Fibroblast of the conjunctiva (primary cell): ENCODE results near the gene THBS1.

Experiments used
- DNase-seq: peaks from one replicate; pipeline ENCODE4 v3.0.0-alpha.2; 2010; ENCODE audit warnings: low read depth

The THBS1 gene

DNA sequence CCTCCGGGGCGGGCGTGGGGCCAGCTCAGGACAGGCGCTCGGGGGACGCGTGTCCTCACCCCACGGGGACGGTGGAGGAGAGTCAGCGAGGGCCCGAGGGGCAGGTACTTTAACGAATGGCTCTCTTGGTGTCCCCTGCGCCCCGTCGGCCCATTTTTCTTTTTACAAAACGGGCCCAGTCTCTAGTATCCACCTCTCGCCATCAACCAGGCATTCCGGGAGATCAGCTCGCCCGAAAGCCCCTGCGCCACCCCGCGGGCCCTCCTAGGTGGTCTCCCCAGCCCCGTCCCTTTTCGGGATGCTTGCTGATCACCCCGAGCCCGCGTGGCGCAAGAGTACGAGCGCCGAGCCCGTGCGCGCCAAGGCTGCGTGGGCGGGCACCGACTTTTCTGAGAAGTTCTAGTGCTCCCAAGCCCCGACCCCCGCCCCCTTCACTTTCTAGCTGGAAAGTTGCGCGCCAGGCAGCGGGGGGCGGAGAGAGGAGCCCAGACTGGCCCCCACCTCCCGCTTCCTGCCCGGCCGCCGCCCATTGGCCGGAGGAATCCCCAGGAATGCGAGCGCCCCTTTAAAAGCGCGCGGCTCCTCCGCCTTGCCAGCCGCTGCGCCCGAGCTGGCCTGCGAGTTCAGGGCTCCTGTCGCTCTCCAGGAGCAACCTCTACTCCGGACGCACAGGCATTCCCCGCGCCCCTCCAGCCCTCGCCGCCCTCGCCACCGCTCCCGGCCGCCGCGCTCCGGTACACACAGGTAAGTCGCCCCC, at the start of gene THBS1:
Gene THBS1, plus strand, starts transcription at position 595 of the 757 bp plus-strand sequence. CDS start 779 bp downstream, outside the sequence.
- peak; percentile 83 for DNase-seq

DNA sequence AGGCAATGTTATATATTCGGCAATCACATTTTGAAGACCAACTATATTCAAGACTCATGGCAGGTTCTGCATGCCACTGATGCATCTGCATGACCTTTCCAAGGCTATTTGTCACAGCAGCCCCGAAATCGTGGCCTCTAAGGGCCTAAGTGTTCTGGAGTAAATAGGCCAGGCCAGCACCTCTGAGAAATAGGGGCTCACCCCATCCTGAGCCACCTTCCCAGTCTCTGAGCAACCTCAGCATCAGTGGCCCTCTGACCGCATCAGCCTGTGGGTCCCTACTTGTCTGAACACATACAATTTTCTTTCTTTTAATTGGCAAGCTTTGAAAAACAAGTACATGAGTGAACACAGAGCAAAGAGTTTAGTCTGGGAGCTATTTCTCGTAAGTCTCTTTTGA, 45.9 kb upstream of the THBS1 start:
- no peak for DNase-seq

DNA sequence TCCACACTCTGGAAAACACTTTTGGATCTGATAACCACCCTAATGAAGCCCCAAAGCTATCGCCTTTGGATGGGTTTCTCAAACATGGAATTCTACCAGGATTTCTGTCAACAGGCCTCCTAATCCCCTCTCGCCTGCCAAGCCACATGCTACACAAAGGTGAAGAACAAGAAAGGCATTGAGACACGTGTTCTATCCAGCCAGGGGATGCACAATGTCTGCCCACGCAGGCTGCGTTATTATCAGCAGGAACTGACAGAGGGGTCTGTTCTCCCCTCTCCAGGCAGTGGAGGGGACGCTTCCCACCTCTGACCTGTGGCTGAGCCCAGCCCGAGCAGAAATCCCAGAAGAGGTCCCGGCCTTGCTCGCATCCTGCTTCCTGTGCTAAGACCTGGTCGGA, 45.4 kb upstream of the THBS1 start:
- DNase-seq = no peak

DNA sequence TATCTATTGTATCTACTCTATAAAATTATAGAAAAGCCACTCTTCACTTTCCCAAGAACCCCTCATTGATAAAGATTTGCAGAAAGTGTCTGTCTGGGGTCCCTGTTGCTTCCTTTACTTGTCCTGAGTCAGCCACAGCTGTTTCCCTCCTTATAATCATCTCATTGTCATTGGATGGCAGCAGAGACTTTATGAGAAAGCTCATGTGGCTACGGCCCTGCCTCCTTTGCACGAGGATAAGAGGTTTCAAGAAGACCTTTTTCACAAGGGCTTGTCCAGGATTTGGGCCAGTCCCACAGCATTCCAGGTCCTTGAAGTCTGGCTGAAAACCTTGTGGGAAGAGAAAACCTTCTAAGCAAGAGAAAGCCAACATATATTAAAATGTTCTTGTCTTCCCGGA, 41.9 kb upstream of the THBS1 start:
- no peak for DNase-seq

DNA sequence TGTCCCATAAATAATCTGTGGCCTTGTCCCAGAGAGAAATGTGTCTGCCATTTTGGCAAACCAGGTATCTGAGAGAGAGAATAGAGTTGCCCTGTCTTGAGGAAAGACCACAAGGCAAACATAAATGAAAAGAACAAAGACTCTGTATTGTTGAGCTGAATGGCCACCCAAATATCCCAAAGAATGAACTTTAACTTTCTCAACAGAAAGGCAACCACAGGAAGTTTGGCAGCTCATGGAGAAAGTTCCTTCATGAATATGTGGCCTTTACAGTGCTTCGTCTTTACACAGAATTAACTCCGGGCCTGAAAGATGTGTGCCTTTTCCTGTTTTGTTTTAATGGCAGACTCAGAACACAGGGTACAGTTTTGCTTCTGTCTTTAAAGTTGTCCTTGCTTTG, 41.4 kb upstream of the THBS1 start:
- no peak for DNase-seq

DNA sequence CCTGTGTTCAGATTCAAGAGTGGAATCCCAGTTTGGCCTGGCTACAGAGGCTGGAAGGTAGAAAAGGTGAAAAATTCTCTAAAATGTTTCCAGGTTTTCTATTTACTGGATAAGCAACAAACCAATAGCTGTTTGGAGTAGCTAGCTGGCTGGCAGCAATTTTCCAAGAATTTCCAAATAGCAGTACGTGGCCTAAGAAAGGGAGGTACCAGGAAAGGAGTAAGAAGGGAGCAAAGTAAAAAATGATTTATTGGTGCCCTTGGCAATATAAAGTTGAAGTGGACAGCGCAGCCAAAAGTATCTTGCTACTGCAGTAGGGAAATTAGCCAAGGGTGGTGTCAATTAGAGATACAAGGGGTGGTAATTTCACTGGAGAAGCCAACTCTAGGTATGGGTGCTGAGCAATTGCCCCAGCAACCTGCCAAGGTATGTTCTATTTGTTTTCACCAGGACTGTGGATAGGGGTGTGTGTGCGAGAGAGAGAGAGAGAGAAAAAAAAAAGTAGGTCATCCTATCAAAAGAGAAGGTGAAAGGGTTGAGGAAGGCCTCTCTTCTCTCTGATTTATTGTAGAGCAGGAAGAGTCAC, 40.8 kb upstream of the THBS1 start:
- DNase-seq = no peak

DNA sequence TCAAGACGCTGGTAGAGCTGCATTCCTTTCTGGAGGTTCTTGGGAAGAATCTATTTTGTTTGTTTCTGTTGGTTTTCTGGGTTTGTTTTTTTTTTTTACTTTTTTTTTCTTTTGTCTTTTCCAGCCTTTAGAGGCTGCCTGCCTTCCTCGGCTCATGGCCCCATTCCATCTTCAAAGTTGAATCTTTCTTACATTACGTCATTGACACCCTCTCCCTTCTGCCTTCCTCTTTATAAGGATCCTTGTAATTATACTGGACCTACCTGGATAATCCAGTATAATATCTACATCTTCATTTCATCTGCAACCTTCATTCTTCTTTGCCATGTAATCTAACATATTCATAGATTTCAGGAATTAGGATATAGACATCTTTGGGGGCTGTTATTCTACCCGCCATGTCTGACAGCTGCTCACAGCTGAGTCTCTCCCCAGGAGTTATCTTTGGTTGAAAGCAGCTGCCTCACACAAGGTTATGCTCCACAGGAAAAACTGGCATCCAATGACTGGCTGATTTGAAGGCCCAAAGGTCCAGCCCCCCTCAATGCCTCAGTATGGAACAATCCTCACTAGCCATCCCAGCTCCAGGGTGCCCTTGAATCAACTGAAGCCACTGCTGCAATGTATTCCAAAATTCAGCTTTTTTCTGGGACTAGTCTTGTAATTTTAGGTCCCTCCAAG, 38.4 kb upstream of the THBS1 start:
- DNase-seq = no peak

DNA sequence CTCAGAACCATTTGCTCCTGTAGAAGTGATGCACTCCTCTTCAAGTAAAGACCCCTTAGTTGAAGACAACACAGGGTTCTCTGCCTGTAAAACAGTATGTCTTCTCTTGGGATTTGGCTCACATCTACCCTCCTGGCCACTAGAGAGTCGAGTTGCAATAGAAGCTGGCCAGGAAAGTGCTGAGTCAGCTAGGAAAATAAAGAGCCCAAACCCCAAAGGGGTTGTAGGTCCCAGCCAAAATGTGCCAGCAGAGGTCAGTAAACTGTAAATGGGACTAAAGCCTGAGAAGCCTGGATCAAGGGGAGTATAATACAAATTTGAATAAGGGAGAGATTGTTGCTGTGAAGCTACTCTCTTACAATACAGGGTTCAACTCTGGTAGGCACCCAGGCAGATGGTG, 37.2 kb upstream of the THBS1 start:
- no peak for DNase-seq

DNA sequence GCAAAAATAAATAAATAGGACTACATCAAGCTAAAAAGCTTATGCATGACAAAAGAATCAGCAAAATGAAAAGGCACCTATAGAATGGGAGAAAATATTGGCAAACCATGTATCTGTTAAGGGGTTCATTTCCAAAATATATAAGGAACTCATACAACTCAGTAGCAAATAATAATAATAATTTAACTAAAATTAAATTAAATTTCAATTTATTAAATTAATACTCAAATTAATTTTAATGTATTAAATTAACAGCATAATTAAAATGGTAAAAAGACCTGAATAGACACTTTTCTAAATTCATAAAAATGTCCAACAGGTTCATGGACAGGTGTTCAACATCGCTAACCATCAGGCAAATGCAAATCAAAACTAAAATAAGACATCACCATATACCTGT, 34.0 kb upstream of the THBS1 start:
- no peak for DNase-seq

DNA sequence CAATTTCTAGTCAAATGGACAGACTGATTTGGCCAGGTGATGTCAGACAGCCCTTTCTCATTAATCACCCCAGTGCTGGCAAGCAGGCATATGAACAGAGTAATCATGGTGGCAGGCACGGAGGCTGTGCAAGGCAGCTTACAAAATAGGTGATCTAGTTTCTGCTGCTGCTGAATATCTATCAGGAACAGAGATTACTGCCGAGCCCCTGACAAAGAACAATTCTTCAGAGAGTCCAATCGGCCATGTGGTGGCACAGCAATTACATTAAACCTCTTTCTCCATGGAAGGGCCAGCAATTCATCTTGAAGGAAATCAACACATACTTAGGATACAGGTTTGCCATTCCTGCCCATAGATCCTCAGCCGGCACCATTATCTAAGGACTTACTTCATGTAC, 32.3 kb upstream of the THBS1 start:
- DNase-seq = no peak

DNA sequence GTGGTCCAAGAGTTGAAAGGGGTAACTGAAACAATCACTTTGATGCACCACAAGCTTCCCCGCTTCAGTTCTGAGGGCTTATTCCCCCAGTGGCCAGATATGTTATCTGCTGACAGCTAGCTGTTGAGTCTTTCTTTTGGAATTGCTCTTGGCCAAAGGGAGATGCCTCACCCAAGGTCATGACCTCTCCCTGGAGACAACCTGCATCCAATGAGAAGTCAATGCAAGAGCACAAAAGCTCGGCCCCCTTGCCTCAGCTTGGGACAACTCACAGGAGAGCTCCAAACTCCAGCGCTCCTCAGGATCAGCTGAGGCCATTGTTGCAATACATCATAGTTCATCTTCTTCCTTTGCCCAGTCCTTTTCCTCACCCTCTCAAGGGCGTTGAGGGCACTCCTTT, 31.0 kb upstream of the THBS1 start:
- no peak for DNase-seq

DNA sequence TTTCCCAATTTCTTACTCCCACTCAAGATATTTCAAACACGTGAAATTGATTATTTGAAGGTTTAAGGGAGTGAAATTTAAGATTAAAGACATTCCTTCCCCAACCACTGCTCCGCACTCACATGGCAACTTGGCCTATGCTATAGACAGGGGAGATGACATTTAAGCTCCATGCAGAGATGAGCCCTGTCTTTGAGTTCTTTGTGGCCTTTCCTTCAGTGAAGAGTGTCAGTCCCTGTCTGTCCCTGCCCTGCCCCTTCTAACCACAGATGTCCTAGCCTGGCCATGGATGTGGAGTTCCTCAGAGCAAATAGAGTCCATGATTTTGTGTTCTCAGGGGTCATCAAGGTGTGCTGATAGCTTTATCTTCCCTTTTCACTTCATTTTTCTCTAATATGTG, 29.4 kb upstream of the THBS1 start:
- DNase-seq = no peak

DNA sequence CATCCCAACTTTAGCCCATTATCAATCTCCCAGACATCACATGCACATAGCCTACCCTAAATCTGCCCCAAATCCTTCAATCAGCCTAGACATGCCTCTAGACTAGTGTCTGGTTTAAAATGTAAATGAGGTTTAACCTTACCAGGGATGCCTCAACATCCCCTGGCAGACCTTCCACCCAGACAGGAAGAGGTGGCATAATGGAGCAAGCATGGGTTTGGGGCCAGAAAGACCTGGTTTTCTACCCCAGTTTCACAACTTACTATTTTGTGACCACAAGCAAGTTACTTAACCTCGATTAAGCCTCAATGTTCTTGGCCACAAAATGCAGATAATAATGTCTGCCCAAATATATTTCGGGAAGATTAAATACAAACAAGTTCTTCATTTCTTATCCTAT, 28.3 kb upstream of the THBS1 start:
- DNase-seq = no peak

DNA sequence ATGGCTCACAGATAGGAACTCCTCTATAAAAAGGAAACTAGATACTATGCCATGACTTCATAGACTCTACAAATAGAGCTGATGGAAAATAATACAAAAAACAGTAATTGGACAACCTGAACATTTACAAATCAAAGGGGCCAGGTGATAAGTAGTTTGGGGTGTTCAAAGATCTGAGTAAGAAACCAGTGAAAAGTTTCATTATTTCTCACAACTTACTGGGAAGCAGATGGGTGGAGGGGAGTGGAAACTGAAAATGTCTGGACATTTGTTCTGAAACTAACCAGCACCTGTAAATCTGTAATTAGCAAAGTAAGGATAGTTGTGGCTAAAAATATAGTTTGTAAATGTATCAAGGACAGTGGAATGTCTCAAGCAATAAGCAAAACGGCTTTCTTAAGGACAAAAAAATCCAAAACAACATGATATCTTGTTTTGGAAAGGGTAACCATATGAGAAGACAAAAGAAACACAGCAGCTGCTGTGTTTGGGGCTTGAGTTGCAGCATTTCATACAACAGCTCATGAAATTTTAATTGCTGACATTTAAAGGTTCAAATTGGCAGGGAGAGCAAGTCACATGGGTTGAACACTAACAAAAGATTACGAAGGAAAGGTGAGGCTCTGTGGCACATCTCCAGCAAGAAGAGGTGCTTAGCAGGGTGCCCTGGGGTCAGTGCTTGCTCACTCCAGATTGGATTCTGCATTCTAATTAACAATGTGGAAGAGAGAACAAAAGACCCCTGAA, 26.8 kb upstream of the THBS1 start:
- no peak for DNase-seq

DNA sequence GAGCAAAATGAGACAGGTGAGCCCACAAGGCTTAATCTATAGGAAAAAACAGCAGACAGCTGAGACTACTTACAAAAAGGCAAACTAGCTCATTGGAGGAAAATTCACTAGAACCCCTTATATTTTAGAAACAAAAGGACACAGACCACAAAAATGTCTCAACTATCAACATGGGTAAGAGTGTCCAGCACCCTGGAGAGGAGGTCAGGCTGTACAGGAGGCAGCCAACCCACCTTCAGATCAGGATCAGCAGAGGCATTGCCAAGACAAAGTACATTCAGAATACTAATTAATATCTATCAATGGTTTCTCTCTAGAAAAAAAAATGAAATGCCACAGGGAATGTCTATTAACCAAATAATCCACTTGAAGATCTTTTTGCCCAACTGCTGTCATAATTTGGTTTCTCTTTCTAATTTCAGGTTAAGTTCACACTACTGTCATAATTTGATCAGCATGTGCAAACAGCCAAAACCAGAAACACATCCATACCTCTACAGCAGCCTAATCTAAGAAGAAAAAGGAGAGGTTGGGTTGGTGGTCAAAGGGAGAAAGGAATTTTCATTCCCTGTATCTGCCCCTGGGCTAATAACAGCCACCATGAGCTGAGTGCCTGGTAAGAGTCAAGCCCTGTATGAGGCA, 26.0 kb upstream of the THBS1 start:
- no peak for DNase-seq

DNA sequence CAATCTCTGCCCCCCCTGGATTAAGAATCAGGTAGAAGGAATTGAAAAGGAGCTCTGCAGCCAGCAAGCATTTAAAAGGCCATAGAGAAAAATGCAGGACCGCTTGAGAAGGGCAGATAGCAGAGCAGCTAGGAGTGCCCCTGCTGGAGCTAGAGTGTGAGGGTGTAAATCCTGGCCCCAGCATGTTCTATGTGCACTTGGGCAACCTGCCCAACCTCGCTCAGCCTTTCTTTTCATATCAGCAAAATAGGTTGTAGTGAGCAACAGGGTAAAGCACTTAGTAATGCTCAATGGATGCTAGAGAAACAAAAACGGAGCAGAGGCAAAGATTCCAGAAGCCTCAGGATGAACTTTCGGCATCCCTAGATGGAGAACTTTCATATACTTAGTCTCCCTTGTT, 25.0 kb upstream of the THBS1 start:
- DNase-seq = no peak

DNA sequence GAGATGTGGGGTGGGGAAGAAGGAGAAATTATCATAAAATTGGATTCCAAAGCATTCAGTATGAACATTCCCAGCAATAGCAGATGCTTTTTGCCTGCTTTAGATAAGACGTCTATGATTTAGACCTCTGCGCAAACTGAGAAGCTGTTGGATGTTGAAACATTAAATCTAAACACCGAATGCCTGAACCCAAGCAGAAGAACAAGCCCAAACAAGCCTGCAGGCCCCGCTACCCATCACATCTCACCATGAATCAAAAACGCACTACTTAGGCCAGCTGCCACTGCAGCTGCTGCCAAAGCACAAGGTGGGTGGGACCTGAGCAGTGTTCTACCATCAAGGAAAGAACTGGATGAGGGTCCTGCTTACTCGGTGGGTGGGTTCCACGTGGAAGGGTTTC, 24.4 kb upstream of the THBS1 start:
- DNase-seq = no peak

DNA sequence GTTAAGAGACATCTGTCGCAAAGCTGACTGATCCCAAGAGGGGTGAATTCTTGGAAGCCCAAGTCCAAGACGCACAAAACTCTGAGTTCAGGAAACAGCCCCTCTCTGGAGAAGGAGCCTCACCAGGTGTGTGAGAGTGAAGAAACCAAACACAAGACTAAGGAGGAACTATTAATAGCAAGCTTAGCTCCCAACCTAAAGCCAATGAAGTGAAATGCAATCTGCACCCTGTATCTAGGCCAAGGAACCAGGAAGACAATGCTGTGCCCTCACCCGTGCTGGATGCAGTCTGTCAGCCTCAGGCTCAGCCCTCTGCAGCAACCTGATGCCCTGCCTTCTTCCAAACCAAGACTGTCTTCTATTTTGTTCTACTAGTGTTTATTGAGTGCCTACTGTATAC, 22.5 kb upstream of the THBS1 start:
- no peak for DNase-seq

DNA sequence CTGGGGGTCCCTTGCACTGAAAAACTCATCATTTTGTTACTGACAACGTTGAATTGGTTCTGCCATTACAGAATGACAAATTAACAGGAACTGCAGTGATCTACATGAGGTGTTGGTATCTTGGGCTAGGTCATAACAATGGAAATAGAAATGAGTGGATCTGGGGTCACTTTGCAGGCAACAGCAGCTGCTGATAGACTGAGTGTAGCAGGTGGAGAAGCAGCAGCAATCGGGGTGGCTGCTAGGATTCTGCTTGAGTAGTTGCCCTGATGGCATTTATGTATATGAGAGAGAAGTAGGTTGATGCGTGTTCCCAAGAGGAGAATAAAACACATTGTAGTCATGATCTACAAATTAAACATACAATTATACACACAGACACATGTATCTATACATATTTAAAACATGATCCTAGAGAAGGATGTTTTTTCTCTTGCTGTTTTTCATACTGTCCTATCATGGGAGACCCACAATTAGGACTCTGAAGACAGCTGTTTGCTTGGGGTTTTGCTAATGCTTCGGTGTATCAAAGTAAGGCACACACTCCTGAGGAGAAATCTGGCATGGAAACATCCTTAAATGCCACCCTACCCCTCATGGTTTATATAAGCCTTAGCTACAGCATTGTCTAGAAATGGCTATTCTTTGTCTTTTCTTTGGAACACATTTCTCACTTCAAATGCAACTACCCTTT, 15.8 kb upstream of the THBS1 start:
- DNase-seq = no peak

DNA sequence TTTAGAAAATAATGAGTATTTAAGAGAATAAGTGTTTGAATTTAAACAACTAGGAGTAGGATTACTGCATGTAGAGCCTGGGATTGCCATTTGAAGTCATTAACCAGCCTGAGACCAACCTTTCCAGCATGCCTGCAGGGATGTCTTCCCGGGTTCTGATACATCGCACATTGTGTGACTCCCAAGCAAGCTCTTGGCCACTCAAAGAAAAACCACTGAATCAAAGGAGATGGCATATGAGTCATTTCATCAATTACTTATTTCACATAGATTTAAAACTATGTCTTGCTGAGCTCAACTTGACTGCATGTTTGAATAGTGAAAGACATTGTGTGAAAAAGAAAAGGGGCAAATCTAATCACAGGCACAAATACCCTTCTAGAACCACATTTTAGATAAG, 15.0 kb upstream of the THBS1 start:
- DNase-seq = no peak

DNA sequence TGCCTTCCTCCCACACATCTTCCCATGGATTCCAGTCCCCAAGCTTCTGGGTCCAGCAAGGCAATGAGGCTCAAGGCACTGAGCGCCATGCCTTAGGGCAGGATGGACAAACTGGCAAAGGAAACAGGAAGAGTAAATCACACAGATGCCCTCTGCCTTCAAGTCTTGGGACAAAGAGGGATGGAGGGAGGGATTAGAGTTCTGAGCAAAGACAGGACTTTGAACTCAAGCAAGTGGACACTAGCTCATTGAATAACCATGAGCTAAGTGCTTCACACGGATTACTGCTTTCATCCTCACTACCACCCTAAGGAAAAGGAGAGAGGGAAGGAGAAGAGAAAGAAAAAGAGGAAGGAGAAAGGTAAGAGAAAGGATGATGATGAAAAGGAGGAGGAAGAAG, 7.6 kb upstream of the THBS1 start:
- no peak for DNase-seq

DNA sequence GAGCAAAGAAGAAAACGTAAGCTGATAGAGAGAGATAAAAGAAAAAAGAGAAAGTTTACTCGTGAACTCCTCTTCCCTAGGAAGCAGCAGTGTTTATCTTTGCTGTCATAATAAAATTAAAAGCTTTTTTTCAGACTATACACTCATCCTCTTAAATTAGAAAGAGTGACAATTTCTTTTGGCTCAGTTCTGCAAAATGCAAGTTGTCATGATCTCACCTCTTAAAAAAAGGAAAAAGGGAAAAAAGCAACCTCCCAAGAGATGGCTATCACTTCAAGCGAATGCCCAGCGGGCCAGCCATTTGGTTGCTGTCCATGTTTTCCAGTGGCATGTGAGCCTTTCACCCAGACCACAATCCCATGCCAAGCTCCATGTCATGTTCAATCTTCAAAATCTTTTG, 7.0 kb upstream of the THBS1 start:
- DNase-seq = no peak
